HepG2 (cell line): Measurements from ENCODE around the gene ARHGEF16. TPM values are rescaled to one million over a fixed set of nuclear protein-coding genes. Genes with fewer than 3 reads are reported as not detected.
A peak's percentile ranks its signal among the peaks of the same experiment; 100 is the strongest.

Experiments used
- FOXA3 ChIP-seq: IDR thresholded peaks from 2 replicates; pipeline ENCODE4 v1.6.1; 2016; ENCODE audit warnings: missing genetic modification reagents, missing compliant biosample characterization
- GZF1 ChIP-seq: sonication (generic); formaldehyde crosslinking; IDR thresholded peaks from 2 replicates; pipeline ENCODE4 v1.5.1; 2020; ENCODE audit warnings: mild to moderate bottlenecking, missing genetic modification reagents
- KLF6 ChIP-seq: IDR thresholded peaks from 2 replicates; pipeline ENCODE4 v1.8.0; 2016; ENCODE audit warnings: missing biosample characterization, missing genetic modification reagents
- MED1 ChIP-seq: sonication (generic); formaldehyde crosslinking; IDR thresholded peaks from 2 replicates; pipeline ENCODE4 v1.4.0; 2020; ENCODE audit warnings: missing genetic modification reagents
- MIER2 ChIP-seq: IDR thresholded peaks from 2 replicates; pipeline ENCODE4 v1.6.1; 2016; ENCODE audit warnings: missing biosample characterization, missing genetic modification reagents
- MTA1 ChIP-seq: sonication (generic); formaldehyde crosslinking; IDR thresholded peaks from 2 replicates; pipeline ENCODE4 v1.4.0; 2020; ENCODE audit warnings: missing genetic modification reagents, mild to moderate bottlenecking, borderline replicate concordance
- NPAS2 ChIP-seq: sonication (generic); formaldehyde crosslinking; IDR thresholded peaks from 2 replicates; pipeline ENCODE4 v1.8.0; 2022; ENCODE audit warnings: mild to moderate bottlenecking, missing genetic modification reagents, borderline replicate concordance
- PBX3 ChIP-seq: sonication (generic); formaldehyde crosslinking; IDR thresholded peaks from 2 replicates; pipeline ENCODE4 v1.8.1; 2023; ENCODE audit warnings: missing genetic modification reagents, inconsistent platforms, borderline replicate concordance
- POLR2AphosphoS5 ChIP-seq: IDR thresholded peaks from 2 replicates; pipeline ENCODE4 v1.6.1; 2012; ENCODE audit warnings: low read depth, low read length
- RFX1 ChIP-seq: fragments of 450-650 bp; IDR thresholded peaks from 2 replicates; pipeline ENCODE4 v1.6.1; 2017
- U2AF1 ChIP-seq: fragments of 200-400 bp; formaldehyde crosslinking; optimal IDR thresholded peaks from 2 replicates; pipeline ENCODE3; 2017; ENCODE audit warnings: mild to moderate bottlenecking, low read depth, low read length
- ZBED4 ChIP-seq: sonication (generic); formaldehyde crosslinking; IDR thresholded peaks from 2 replicates; pipeline ENCODE4 v1.4.0; 2020; ENCODE audit warnings: missing genetic modification reagents, borderline replicate concordance
- ZBTB44 ChIP-seq: sonication (generic); formaldehyde crosslinking; IDR thresholded peaks from 2 replicates; pipeline ENCODE4 v1.4.0; 2020; ENCODE audit warnings: missing genetic modification reagents
- ZFP90 ChIP-seq: sonication (generic); formaldehyde crosslinking; IDR thresholded peaks from 2 replicates; pipeline ENCODE4 v1.8.0; 2022; ENCODE audit warnings: missing genetic modification reagents, mild to moderate bottlenecking, inconsistent platforms, borderline replicate concordance
- ZKSCAN1 ChIP-seq: fragments of 150-350 bp; IDR thresholded peaks from 2 replicates; pipeline ENCODE4 v1.6.1; 2014; ENCODE audit warnings: low read length
- ZNF18 ChIP-seq: sonication (generic); formaldehyde crosslinking; IDR thresholded peaks from 2 replicates; pipeline ENCODE4 v1.8.0; 2022; ENCODE audit warnings: mild to moderate bottlenecking, missing genetic modification reagents; ENCODE audit not compliant: insufficient replicate concordance
- ZNF207 ChIP-seq: fragments of 450-650 bp; IDR thresholded peaks from 2 replicates; pipeline ENCODE4 v1.6.1; 2016; ENCODE audit warnings: antibody characterized with exemption, borderline replicate concordance
- ZNF235 ChIP-seq: sonication (generic); formaldehyde crosslinking; IDR thresholded peaks from 2 replicates; pipeline ENCODE4 v1.8.1; 2023; ENCODE audit warnings: mild to moderate bottlenecking, missing genetic modification reagents, borderline replicate concordance
- ZSCAN25 ChIP-seq: sonication (generic); formaldehyde crosslinking; IDR thresholded peaks from 2 replicates; pipeline ENCODE4 v1.8.0; 2022; ENCODE audit warnings: mild to moderate bottlenecking, missing genetic modification reagents
- polyA plus RNA-seq, 8 experiments: library from polyadenylated mRNA; depleted of rRNA in 3 of 8; stranded (reverse) in 7 of 8; unstranded in 1 of 8; fragments of >200 nt; fragmentation: Illumina TruSeq in 4 of 8; extraction: Trizol in 4 of 8; gene quantifications; 2 replicates each; pipeline versions ENCODE4 v1.2.1 to v1.2.3, GENCODE V29; 2011 to 2016; ENCODE audit warnings: low read depth in 4 of 8, missing spikeins in 1 of 8, mixed read lengths in 1 of 8; ENCODE audit not compliant: insufficient read depth in 1 of 8
- total RNA-seq, 5 experiments: library from RNA; depleted of rRNA; stranded (reverse); fragments of >200 nt; fragmentation: Illumina TruSeq; extraction: Trizol; gene quantifications; 2 replicates each; pipeline ENCODE4 v1.2.3, GENCODE V29; 2016; ENCODE audit warnings: low read depth in 1 of 5

ARHGEF16 gene
- total and polyA plus RNA-seq, 2 of the 13 experiments (the other 11 are each of a cell fraction or from before 2014, with no cell fraction given), result 20.3 to 39.9 TPM

GRCh38 chr1:3423245-3423829 is 31.1 kb upstream of the ARHGEF16 start (continued):
- TF ChIP-seq ZBED4 (CRISPR knock-in tag) (peak; percentile 97), ZNF207 (no peak), ZKSCAN1 (no peak), U2AF1 (peak; percentile 76), ZFP90 (CRISPR knock-in tag) (0 out of 2 replicates have a peak, but pooled peaks have one; percentile 24), POLR2AphosphoS5 (no peak; the same call in 1 of the 2 replicates), FOXA3 (CRISPR knock-in tag) (no peak; the same call in 1 of the 2 replicates), RFX1 (no peak), ZBTB44 (CRISPR knock-in tag) (peak; percentile 49; the same call in 1 of the 2 replicates), KLF6 (no peak), GZF1 (CRISPR knock-in tag) (no peak; the same call in 1 of the 2 replicates), PBX3 (no peak), ZNF18 (CRISPR knock-in tag) (peak; percentile 88), MIER2 (CRISPR knock-in tag) (peak; percentile 16; the same call in 1 of the 2 replicates), ZSCAN25 (no peak), MED1 (CRISPR knock-in tag) (peak; percentile 99), ZNF235 (CRISPR knock-in tag) (no peak), MTA1 (peak; percentile 63; the same call in 1 of the 2 replicates), NPAS2 (CRISPR knock-in tag) (0 out of 2 replicates have a peak, but pooled peaks have one; percentile 85)
